ENCODE results near the gene FOXP3.

The FOXP3 gene

DNA sequence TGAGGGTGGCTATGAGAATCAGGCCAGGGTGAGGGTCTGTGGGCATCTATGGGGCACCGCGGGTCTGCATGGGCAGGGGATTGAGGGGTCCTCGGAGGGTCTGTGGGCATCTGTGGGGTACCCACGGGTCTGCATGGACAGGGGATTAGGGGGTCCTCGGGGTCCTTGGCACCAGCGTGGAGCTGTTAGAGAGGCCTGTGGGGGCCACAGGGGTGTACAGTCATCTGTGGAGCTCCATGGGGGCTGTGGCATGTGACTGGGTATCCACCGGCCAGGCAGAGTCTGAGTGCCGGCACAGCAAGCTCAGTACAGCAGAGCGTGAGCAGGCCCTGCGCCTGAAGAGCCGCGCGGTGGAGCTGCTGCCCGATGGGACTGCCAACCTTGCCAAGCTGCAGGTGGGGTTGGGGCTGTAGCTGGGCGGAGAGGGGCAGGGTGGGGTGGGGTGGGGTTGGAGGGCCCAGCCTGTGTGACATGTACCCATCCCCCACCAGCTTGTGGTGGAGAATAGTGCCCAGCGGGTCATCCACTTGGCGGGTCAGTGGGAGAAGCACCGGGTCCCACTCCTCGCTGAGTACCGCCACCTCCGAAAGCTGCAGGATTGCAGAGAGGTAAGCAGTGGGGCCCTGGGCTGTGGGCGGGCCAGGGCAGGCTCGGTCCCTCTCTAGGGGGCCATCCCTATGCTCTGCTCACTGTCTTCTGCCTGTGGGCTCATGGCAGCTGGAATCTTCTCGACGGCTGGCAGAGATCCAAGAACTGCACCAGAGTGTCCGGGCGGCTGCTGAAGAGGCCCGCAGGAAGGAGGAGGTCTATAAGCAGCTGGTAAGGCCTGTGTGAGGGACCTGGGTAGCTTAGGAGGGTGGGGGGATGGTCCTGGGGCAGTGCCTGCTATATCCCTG is 16.3 kb downstream of the FOXP3 start:
- no peak for DNase-seq

DNA sequence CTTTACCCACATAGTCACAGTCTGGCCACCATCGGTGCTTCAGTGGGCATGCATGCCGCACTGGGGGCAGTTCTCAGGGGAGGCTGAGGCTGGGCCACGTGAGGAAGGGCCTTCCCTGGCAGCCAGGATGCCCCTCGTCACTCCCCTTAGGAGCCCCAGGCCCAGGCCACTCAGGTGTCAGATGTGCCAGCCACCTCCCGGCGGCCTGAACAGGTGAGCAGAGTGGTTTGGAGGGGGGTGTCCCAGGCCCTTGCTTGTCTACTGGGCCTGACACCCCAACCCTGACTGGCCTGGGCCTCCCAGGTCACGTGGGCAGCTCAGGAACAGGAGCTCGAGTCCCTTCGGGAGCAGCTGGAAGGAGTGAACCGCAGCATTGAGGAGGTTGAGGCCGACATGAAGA is 17.2 kb downstream of the FOXP3 start:
- DNase-seq = no peak

DNA sequence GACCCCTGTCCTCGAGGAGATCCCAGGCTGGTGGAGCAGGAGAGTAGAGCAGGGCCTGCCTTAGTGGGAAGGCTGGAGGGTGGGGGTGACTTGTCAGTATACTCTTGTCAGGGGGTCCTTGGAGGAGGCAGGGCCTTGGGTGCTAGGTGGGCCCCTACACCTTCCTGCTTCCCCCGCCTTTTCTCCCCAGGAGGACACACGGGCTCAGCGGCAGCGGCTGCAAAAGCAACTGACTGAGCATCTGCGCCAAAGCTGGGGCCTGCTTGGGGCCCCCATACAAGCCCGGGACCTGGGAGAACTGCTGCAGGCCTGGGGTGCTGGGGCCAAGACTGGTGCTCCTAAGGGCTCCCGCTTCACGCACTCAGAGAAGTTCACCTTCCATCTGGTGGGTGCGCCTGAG is 18.0 kb downstream of the FOXP3 start:
- no peak for DNase-seq

DNA sequence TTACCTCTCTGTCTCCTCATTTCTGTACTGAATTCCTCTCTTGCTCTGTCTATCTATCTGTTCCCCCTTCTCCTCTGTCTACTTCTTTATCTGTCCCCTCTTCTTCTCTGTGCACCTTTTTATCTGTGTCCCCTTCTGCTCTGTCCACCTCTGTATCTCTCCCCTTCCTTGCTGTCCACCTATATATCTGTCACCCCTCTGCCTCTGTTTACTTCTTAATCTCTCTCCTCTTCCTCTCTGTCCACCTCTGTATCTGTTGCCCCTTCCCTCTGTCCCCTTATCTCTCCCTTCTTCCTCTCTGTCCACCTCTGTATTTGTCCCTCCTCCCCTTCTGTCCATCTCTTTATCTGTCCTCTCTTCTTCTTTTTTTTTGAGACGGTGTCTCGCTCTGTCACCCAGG is 20.3 kb downstream of the FOXP3 start:
- no peak for DNase-seq

DNA sequence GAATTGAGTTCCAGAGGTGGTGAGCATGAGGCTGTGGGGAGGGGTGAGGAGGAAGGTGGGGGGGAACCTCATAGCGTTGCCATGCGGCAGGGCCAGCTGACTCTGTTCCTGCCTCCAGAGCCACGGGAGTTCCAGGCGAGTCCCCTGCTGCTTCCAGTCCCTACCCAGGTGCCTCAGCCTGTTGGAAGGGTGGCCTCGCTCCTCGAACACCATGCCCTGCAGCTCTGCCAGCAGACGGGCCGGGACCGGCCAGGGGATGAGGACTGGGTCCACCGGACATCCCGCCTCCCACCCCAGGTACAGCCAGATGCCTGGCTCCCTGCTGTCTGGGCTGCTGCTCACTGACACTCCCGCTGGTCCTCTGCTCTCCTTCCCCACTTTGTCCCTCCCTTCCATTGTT is 21.3 kb downstream of the FOXP3 start:
- no peak for DNase-seq

DNA sequence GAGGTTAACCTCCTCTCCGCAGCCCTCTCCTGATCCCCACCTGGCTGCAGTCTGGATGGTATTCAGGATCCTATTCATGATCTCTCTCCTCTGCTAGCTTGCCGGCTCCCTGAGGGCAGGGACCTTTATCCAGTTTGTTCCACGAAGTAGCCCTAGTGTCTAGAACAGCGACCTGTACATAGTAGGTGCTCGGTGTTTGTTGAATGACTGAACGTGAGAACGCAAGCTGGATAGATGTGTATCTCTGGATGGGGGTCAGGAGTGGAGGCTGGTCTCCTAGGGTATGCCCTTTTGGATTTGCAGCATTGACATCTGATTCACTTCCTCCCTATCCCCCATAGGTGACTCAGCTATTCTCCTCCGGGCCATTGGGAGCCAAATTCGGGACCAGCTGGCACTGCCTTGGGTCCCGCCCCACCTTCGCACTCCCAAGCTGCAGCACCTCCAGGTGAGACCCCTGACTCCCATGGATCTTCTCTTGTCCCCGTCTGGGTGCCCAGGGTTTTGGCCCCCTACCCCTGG is 21.9 kb downstream of the FOXP3 start:
- no peak for DNase-seq

DNA sequence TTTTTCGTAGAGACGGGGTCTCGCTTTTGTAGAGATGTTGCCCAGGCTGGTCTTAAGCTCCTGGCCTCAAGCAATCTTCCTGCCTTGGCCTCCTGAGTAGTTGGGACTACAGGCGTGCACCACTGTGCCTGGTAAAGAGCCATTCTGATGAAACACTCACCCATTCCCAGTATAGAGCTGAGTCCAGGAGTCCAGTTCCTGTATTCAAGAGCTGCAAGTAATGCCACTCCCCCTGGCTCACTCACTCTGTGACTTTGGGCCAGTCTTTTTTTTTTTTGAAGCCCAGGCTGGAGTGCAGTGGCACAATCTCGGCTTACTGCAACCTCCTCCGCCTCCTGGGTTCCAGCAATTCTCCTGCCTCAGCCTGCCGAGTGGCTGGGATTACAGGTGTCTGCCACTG is 25.8 kb downstream of the FOXP3 start:
- DNase-seq = no peak

DNA sequence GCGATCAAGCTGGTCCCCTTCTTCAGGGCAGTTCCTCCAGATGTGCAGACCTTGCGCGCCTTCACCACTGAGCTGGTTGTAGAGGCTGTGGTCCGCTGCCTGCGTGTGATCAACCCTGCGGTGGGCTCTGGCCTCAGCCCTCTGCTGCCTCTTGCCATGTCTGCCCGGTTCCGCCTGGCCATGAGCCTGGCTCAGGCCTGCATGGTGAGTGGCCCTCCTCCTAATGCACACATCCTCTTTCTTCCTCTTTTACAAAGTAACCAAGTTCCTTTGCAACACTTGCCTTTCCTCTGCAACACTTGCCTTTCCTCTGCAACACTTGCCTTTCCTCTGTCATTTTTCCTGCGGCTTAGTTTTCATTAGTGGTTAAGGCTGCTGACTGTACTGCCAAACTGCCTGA is 27.4 kb downstream of the FOXP3 start:
- no peak for DNase-seq

DNA sequence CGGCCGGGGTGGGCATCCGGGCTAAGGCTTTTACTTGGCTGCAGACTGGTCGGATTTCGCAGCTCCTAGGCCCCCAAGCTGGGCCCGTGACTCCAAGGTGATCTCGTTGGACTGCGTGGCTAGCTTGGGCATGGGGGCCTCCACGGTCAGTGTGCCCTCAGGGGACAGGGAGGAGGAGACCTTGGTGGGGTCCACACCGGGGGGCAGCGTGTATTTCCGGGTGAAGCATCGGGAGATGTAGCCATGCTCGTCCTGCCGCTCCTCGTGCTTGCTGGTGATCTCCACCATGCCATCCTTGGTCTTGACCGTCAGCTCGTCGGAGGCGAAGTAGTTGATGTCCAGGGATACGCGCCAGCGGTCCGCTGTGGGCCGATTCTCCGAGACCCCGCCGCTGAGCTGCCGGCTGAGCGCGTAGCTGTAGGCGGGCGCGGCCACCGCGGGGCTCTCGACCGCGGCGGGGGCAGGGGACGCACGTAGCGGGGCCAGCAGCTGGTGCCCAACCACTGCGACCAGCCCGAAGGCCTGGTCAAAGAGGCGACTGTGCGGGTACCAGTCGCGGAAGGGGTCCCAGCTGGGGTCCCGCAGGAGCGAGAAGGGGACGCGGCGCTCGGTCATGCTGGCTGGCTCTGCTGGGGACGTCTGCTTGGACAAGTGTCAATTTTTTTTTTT is 30.5 kb downstream of the FOXP3 start:
- DNase-seq = no peak

DNA sequence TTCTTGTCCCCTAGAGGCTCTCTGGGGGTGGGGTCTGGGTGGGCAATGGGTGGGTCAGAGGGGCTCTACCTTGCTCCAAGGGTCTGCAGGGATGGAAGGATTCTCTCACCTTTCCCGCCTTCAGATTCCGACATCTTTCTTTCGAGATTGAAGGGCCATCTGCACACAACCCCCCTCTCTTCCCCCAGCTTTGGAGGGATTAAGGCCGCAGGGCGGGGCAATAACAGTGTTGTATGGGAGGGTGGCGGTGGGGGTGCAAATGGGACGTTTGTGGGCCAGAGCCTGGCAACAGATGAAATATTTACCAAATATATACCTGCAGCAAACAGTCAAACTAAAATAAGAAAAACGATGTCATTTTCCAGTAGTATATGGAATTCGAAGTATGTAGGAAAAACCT is 31.3 kb downstream of the FOXP3 start, which contains the start of gene CACNA1F:
CACNA1F (minus strand) TSS at position 165 of the 400 bp plus-strand sequence; CDS start at position 134, 31 bp downstream.
- no peak for DNase-seq

DNA sequence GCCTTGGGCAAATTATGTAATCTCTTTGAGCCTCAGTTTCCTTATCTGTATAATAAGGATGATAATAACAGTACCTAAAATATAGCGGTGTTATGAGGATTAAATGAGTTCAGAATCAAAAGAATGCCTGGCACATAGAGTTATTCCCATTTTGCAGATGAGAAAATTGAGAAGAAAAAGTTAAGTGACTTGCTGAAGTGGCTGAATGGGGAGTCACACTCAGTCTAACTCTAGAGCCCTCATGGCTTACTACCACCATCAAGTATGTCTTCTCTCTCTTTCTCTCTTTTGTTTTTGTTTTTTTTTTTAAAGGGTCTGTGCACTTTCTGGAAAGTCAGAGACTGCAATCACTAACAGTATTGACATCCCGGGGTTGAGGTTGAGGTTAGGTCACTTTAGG is 32.0 kb downstream of the FOXP3 start:
- no peak for DNase-seq

DNA sequence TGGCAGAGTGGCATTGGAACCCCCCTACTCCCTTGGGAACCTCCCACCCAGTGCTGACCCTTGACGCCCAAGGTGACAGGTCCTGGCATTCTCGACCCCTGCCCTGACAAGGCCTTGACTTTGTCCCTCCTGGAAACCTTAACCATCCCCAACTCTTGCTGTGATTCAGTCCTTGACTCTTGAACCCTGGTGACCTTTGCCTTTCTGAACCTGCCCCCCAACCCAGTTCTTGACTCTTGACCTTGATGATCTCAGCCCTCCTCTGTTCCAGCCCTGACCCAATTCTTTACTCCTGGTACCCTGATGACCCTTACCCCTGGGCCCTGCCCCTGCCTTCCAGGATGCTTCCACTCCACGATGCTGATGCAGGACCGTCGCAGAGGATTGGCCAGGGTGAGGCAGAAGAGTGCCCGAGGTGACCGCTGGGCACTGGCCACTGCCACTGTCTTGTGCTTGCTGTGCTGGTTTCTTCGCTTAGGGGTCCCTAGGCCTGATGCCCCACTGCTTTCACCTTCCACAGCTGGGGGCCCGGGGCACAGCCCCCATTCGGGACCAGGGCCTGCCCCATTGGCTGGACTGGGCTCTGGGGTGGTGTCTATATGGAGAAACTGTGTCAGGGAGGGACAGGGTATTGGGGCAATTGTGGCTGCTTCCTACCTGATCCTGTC is 33.0 kb downstream of the FOXP3 start:
- DNase-seq = no peak

DNA sequence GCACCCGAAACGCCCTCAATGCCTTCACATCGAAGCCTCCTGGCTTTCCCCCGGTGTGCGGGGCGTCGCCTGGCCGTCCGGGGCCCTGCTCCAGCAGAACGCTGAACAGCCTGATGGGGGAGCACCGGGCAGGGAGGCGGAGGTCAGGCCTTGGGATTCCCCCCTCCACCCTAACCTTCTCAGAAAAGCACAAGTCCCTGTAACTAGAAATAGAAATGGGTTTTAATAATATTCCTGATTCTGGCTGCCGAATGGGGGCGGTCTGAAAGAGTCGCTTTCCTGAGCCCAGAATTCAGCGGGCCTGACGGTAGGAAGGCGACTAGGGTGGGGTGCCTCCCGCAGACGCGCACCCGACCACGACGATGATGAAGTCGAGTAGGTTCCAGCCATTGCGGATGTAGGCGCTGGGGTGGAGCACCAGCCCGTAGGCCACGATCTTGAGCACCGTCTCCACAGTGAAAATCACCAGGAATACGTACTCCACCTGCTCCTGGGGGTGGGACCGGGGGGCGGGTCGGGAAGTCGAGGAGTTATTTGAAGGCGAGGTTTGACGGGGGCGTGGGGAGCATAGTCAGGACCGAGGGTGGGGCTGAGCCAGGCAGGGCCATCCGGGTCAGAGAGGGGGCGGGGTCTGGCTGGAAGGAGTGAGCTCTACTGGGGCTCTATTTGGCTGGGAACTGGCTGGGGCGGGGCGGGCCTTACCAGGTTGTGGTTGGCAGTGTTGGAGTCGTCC is 33.8 kb downstream of the FOXP3 start:
- DNase-seq = peak; percentile 50

DNA sequence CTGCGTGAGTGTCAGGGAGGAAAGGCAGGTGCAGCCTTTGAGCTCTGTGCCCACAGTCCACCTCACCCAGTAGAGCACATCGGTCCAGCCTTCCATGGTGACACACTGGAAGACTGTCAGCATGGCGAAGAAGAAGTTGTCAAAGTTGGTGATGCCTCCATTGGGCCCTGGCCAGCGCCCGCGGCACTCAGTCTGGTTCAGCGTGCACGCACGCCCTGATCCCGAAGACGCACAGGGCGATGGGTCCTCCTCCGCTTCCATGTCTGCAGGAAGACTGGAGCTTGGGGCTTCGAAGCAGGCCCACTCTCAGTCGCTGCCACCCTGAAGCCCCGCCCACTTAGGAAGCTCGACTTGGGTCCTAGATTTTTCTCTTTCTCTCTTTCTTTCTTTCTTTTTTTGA is 36.3 kb downstream of the FOXP3 start:
- DNase-seq = no peak

DNA sequence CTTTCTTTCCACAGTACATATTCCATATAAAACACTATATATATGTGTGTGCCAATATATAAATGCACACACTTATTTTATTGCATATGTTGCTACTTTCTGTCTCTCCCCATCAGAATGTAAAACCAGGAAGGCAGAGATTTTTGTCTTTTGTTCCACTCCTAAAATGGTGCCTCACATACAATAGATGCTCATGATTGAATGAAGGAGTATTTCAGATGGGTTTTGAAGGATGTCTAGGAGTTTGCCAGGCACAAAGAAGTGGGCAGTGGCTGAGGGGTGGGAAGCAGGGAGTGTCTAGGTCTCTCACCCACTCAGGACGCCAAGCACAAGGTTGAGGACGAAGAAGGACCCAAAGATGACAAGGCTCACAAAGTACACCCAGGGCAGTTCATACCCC is 36.8 kb downstream of the FOXP3 start:
- no peak for DNase-seq

DNA sequence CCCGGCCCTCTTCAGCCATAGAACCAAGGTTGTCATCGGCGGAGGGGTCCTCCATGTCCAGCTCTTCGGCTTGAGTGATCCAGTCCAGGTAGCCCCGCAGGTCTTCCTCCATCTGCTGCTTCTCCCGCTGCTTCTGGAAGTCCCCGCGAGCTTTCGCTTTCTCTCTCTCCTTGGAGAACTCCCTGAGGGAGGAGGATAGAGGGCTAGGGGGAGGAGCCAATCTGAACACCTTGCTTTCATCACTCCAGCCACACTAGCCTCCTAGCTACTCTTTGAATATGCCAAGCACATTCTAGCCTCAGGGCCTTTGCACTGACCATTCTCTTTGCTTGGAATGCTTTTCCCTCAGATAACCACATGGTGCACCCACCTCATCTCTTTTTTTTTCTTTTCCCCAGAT is 37.6 kb downstream of the FOXP3 start:
- DNase-seq = no peak

DNA sequence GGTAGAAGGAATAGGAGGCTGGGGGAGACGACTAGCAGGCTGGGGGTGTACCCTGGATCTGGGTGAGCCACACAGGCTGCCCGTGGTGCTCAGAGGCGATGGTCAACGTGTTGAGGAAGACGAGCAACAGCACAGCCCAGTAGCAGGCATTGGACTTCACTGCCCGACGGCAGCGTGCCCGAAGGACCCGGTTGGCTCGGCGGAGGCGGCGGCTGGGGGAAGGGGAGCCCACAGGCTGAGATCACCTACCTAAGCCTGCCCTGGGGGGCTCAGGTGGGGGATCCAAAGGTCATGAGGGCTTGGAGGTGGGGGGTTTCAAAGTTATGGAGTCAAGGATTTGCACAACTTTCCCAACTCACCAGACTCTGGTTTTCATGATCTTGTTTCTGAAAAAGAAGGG is 38.7 kb downstream of the FOXP3 start:
- DNase-seq = no peak

DNA sequence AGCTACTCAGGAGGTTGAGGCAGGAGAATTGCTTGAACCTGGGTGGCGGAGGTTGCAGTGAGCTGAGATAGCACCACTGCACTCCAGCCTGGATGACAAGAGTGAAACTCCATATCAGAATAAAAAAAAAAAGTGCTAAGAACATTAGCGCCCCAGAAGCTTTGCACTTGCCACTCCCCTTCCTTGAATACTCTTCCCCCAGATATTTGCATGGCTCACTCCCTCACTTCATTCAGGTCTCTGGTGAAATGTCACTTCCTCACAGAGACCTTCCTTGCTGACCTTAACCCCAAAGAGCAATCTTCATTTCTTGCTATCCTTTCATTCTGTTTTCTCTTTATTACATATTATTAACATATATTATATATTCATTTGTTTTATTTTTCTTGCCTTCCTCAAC is 42.6 kb downstream of the FOXP3 start:
- DNase-seq = no peak

DNA sequence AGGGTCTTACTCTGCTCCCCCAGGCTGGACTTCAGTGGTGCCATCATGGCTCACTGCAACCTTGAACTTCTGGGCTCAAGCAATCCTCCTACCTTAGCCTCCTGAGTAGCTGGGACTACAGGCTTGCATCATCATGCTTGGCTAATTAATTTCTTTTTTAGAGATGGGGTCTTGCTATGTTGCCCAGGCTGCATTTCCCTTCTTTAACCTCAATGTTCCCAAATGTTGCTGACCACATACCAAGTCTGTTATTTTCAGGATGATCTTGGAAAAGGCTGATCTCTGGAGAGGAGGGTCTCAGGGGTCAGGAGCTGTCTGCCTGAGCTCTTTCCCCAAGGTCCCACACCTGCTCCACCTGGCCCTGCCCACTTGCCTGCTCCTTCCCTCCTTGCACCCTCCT is 44.4 kb downstream of the FOXP3 start:
- no peak for DNase-seq

DNA sequence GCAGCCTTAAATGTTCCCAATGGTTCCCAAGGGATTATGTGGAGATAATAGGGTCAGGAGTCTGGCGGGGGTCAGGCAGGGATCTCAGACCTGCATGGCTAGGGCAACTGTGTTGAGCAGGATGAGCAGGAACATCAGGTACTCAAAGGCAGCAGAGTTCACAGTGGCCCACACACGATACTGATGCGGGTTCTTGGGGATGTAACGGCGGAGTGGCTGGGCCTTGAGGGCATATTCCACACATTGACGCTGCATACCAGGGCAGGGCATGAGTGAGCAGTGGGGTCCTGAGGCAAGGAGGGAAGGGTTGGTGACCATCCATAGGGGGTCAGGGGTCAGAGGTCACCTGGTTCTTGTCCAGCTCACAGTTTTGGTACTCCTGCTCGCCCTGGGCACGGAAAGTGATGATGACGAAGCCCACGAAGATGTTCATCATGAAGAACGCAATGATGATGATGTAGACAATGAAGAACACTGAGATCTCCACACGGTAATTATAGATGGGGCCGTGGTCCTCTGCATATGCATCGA is 49.4 kb downstream of the FOXP3 start:
- DNase-seq = no peak

DNA sequence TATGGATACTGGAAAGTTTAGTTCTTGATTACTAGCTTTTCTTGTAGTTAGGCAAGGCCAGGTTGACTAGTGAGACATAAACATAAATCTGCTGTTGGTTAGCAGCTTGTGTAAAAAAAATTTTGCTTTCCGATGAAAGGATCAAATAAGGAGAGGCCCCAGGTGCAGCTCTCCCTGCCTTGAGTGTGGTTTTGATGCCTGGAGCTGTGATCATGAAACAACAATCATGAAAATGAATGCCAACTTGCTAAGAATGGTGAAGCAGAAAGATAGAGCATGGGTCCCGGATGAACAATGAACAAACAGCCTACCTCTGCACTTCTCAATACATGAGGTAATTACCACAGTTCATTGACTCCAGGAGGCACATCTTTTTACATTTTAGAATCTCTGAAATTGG is 50.1 kb downstream of the FOXP3 start:
- no peak for DNase-seq

DNA sequence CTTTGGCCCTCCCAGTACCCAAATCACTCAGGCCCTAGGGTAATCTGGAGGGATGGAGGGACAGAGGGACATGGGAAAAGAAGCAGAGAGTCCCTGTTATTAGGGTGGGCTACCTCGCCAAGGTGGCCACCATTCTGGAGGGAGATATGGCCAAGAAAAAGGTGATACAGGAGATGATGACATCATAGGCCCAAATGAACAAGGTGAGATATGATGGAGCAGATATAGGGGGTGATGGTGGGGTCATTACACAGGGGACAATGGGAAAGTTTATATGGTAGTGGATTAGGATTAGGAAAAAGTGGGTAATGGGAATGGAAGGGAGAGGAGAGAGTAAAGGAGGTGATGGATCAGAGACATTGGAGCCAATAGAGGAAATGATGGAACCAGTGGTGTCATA is 51.6 kb downstream of the FOXP3 start:
- DNase-seq = no peak

DNA sequence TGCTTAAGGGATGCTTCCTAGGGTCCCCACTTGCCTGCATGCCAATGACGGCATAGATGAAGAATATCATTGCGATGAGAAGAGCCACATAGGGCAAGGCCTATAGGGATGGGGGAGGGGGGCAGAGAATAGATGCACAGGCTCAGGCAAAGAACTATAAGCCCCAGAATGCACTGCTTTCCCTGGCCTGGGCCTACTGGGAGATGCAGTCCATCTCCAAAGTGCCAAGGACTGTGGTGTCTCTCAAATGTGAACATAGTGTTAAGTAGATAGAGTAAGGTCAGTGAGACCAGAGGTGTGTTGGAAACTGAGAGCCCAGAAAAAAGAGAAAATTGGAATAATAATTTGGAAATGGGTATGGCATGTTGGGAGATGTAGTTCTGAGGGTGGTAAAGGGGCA is 52.3 kb downstream of the FOXP3 start:
- no peak for DNase-seq
